ENCODE results near the gene HPN.
"Not testable (repeated sequence)": the region's sequence is repeated elsewhere in the genome, so short reads cannot be mapped to it uniquely, and the experiment has no call there.

The HPN gene

GRCh38 chr19:35028600-35028885, 13.0 kb upstream of the HPN start:
- DNase-seq, result not testable (repeated sequence)

DNA sequence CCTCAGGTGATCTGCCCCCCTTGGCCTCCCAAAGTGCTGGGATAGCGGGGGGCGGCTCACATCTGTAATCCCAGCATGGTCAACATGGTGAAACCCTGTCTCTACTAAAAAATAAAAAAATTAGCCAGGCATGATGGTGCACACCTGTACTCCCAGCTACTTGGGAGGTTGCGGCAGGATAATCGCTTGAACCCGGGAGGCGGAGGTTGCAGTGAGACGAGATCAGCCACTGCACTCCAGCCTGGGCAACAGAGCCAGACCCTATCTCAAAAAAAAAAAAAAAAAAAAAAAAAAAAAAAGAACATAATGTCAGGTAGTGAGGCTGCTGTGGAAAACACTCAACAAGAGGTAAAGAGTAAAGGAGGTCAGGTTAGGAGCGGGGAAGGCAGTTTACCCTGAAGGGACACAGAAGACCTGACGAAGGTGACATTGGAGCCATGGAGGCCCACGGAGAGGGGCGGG, 12.2 kb upstream of the HPN start:
- DNase-seq, result not testable (repeated sequence)

DNA sequence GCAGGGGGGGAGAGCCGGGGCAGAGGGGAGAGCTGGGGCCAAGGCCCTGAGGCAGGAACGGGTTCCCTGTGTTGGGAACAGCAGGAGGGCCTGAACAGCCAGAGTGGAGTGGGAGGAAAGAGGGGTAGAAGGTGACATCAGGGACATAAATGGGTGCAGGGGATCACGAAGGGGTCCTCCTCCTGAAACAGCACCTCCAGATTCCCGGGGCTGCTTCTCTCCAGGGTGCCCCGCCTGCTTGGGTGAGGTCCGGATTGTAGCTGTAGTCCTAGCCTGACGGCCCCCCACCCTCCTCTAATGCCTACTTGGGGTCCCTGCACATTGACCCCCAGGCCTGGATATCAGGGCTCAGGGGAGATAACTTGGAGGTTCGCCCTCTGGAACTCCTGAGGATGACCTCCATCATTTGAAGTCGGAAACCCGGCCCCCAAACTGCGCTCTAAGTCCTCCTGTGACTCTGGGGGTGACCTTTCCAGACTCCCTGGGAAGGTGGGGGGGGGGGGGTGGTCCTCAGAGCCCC, 11.7 kb upstream of the HPN start:
- no peak for DNase-seq

DNA sequence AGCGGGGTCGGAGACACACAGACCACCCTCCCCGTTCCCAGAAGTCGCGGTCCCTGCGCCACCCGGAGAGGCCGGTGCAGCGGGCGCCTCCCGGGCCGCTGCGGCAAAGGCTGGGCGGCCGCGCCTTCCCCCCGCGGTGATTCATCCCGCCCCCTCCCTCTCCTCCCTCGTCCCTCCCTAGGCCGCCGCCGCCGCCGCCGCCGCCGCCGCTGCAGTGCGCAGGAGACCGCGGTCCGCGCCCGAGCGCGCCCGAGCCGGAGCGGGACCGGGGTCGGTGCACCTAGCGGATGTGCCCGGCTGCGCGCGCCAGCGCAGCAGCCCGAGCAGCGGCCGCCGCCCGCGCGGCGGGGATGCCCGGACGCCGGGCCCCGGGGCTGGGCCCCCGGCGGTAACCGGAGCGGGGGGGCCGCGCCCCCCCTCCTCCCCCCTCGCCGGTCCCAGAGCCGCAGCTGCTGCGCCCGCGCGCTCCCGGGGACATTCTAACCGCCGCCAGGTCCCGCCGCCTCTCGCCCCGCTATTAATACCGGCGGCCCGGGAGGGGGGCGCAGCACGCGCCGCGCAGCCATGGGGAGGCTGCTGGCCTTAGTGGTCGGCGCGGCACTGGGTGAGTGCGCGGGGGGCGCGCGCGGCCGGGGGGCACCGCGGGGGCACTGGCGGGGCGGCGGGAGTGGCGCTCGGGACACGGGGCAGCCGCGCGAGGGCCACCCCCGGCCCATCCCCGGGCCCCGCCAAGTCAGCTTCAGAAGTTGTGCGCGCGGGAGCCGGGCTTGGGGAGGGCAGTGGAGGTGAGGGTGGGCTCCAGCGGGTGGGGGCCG, 11.1 kb upstream of the HPN start, which contains the start of gene SCN1B:
Gene SCN1B, plus strand, starts transcription at position 214 of the 815 bp plus-strand sequence. Its CDS starts 351 bp downstream, at position 565.
- DNase-seq, result peak; percentile 38

GRCh38 chr19:35031072-35031881, 10.2 kb upstream of the HPN start:
- DNase-seq, result no peak

DNA sequence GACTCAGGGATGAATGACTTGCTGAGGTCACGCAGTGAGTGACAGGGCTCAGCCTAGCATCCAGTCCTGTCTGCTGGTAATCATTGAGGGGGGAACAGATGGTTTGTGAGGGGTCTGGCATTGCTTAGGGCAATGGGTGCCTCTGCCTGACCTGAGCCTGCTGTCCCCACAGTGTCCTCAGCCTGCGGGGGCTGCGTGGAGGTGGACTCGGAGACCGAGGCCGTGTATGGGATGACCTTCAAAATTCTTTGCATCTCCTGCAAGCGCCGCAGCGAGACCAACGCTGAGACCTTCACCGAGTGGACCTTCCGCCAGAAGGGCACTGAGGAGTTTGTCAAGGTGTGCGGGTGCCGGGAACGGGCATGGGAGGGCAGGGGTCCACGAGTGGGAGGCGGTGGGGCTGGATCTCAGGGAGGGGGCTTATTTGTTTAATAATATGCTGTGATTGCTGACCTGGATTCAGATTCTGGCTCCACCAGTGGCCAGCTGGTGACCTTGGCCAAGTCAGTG, 9.1 kb upstream of the HPN start:
- DNase-seq, result no peak

DNA sequence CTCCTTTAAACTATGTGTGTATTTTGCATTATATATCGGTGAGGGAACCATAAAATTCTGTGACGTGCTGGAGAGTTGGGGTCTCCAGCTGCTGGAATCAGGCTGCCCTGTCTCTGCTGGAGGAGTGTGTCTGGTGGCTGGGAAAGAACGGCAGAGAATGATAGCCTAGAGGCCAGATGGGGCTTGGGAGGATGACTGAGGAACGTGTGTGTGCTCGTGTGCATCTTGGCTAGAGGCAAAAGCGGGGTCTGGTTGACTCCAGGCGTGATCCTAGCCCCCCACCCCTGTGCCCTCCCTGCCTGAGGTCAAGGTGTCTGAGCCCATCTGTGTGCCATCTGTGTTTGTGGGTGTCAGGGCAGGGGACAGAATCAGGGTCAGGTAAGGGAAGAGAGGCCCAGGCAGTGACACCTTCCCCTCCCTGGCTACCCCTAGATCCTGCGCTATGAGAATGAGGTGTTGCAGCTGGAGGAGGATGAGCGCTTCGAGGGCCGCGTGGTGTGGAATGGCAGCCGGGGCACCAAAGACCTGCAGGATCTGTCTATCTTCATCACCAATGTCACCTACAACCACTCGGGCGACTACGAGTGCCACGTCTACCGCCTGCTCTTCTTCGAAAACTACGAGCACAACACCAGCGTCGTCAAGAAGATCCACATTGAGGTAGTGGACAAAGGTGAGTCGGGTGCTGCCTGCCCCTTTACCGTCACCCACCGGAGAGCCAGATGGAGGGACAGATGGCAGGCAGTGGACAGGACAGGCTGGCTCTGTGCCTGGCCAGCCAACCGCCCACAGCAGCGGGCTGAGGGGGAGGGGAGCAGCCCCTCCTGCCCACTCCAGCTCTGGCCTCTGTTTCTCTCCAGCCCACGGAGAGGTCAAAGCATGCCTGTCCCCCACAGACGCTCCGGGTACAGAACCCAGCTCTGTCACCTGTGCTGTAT, 8.2 kb upstream of the HPN start:
- no peak for DNase-seq

GRCh38 chr19:35034005-35034502, 7.5 kb upstream of the HPN start:
- DNase-seq, result no peak

GRCh38 chr19:35034588-35035382, 6.7 kb upstream of the HPN start:
- DNase-seq, result no peak

DNA sequence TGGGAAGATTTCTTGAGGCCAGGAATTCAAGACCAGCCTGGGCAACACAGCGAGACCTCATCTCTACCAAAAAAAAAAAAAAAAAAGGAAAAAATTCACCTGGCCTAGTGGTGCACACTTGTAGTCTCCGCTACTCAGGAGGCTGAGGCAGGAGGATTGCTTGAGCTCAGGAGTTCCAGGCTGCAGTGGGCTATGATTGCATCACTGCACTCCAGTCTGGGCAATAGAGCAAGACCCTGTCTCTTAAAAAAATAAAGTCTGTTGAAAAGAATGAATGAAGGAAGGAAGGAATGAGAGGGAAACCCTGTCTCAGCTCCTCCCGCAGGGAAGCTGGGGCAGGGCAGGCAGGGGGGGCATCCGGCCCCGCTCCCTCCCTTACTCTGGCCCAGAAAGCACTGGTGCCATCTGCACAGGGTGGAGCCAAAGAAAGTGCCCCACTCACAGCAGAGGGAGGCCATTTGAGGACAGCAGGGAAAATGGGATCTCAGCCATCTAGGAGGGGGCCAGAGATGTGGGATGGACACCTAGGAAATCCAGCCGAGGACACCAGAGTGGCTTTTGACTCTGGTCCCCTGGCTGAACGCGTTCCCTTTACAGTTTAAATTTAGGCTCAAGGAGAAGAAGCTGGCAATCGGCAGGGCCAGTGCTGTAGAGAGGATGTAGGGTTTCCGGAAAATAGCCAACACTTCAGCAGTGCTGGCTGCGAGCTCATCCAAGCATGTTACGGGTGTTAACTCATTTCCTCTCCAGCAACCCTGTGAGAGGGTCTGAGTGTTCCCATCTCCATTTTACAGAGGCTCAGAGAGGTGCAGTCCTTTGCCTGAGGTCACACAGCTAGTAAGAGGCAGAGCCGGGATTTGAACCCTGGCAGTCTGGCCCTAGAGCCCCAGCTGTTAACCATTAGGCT, 3.6 kb upstream of the HPN start:
- DNase-seq, result no peak

DNA sequence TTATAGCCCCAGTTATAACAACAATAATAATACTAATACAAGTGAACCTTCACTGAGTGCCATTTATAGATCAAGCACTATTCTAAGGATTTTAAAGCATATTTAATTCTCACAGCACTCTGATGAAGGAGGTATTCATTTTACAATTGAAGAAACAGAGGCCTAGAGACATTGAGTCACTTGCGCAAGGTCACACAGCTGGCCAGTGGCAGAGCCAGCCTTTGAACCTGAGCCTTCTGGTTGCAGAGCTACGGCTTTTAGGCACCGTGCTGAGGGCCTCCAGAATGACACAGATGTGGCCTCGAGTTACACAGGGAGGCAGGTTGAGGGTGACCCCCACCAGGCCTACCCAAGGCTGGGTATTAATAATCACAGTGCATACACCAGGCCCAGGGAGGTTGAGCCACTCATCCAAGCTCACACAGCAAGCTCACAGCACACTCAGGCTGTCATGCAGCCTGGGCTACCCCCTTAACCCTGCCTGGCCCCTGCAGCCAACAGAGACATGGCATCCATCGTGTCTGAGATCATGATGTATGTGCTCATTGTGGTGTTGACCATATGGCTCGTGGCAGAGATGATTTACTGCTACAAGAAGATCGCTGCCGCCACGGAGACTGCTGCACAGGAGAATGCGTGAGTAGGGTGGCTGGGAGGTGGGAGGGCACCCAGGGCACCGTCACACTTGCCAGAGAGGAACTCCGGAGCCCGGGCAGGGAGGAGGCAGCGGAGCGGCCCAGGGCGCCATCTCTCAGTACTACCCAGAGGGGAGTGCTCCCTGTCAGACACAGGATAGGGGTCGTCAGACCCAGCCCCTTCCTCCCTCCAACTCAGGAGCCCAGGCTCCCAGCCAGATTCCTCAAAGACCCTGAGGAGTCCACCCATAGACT, 2.7 kb upstream of the HPN start:
- DNase-seq, result no peak

DNA sequence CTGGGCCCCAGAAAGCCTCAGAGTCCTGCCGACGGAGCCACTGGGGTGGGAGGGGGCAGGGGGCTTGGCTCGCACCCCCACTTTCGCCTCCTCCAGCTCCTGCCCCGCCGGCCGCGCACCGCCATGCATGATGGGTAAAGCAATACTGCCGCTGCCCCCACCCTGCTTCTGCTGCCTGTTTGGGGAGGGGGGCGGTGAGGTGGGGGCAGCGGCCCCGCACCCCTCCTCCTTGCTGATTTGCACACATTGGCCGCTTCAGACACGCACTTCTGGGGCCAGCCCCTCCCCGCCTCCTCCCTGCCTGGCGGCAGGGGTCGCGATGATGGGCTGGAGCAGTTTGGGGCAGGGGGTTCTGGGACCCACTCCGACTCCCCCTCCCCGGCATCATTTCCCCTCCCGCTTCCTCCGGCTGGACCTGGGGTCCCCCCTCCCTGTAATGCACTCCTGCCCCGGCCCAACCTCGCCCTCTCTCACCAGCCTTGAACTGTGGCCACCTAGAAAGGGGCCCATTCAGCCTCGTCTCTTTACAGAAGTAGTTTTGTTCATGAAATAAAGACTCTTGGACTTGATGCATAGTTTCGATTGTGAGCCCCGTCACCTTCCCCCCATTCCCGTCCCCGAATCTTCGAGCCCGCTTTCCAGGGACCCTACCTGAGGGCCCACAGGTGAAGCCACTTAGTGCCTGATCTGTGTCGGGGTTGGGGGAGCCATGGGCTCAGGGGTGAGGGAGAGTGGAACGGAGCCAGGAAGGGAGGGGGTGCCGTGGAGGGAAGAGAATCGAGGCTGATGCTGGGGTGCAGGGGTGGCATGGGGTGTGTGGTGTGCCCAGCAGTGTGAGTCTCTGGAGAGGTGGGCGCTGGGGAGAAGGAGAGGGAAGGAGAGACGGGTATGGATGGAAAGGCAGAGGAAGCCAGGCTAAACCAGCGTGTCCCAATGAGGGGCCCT, 1.4 kb upstream of the HPN start:
- no peak for DNase-seq

DNA sequence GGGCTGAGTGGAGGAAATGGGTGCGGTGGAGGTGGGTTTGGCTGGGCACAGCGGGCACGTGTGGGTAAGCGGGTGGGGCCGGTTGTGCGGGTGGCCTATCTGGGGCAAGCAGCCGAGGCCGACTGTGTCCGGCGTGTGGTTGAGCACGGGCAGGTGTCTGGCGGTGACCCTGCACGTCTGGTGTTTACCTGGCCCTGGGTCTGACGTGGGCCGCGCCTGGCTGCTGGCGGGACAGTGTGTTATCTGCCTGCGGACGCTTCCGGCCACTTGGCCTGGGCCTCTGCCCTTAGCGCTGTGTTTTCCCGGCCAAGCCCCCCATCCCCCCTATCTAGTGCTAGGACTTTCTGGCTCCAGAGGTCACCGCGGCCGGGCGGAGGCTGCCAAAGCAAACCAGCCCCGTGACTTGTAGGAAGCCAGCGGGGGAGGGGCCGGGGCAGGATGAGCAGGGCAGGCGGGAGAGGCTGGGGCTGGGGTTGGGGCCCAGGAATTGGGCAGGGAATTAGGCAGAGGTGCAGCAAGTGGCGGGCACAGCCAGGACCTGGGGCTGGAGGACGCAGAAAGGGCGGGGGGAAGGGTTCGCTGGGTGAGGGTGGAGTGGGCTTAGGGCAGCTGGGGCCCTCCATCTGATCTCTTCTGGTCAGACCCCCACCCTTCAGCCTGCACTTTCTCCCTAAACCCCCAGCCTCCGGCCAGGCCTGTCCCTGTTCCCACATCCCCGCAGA, 534 bp upstream of the HPN start:
- no peak for DNase-seq

- DNase-seq, result no peak
These were observed 672 bp downstream of the HPN start for GRCh38 chr19:35042056-35042730.

DNA sequence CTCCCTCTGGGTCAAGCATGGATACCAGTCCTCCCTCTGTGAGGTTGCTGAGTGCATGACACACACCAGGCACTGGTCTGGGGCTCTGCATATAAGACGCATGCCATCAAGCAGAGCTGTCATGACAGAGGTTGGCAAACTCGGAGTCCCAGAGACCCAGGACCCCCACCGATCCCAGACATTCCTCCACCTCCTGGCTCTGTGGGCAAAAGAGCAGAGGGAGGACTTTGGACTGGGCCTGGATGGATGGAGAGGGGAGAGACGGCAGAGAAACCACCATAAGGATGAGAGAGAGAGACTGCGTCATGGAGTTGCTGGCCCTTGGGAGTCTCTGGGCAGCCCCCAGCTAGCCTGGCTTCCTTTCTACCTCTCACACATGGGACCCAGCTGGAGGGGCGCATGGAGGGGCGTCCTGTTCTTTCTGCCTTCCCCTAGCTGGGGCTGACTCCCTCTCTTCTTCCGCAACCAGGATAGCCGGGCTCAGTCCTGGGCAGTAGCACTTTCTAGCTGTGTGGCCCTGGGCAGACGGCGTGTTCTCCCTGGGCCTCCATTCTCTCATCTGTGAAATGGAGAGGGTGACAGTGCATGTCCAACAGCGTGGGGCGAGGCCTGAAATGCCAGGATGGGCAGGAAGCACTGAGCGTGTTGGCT, 1.6 kb downstream of the HPN start:
- DNase-seq, result no peak

GRCh38 chr19:35043906-35044305, 2.4 kb downstream of the HPN start:
- DNase-seq, result no peak
